Nephron (organoid): ENCODE data around the gene KRT39.

Experiments used
- H3K27ac Mint-ChIP-seq, 3 experiments: 2 replicates each; pipeline ENCODE4 v1.8.0; 2020; ENCODE audit warnings: mixed read lengths in 3 of 3, mild to moderate bottlenecking in 2 of 3, moderate library complexity in 1 of 3
- H3K27me3 Mint-ChIP-seq: 2 replicates; pipeline ENCODE4 v1.8.0; 2021; ENCODE audit warnings: low read depth, mild to moderate bottlenecking, moderate library complexity, mixed read lengths
- H3K36me3 Mint-ChIP-seq: 2 replicates; pipeline ENCODE4 v1.8.0; 2020; ENCODE audit warnings: low read depth, mixed read lengths
- H3K4me1 Mint-ChIP-seq: 2 replicates; pipeline ENCODE4 v1.8.0; 2020; ENCODE audit warnings: mixed read lengths
- H3K4me3 Mint-ChIP-seq, 3 experiments: 2 replicates each; pipeline ENCODE4 v1.8.0; 2020; ENCODE audit warnings: mild to moderate bottlenecking in 3 of 3, mixed read lengths in 3 of 3, moderate library complexity in 2 of 3
- H3K9me3 Mint-ChIP-seq: 2 replicates; pipeline ENCODE4 v1.8.0; 2020; ENCODE audit warnings: mixed read lengths
- CTCF ChIP-seq, 3 experiments: fragments of 200-600 bp; sonication (generic); IDR thresholded peaks; one replicate each; pipeline ENCODE4 v1.5.0; 2021; ENCODE audit warnings: antibody characterized with exemption in 3 of 3; ENCODE audit not compliant: unreplicated experiment in 3 of 3

KRT39 gene

GRCh38 chr17:40980117-40980516 lies 13.4 kb upstream of the KRT39 start:
- Mint-ChIP-seq H3K4me3 (peak overlapping the region in 1 of 3 experiments; percentile 14), H3K27ac (peak overlapping the region; percentile 17 to 50 (median 26)), H3K36me3 (no peaks in the 10 kb centered on the region), H3K27me3 (peaks cover 6% of the 10 kb centered on the region), H3K4me1 (peaks cover 41% of the 10 kb centered on the region), H3K9me3 (no peaks in the 10 kb centered on the region)
- TF ChIP-seq CTCF (IDR thresholded peaks at IDR 0.05; ENCODE audit: unreplicated experiment in 3 of 3): no peak

GRCh38 chr17:40978575-40979151 lies 11.9 kb upstream of the KRT39 start:
- H3K36me3 Mint-ChIP-seq: no peaks in the 10 kb centered on the region
- H3K4me3 Mint-ChIP-seq: no peak overlapping the region
- no peaks in the 10 kb centered on the region for H3K9me3 Mint-ChIP-seq
- TF ChIP-seq CTCF (IDR thresholded peaks at IDR 0.05; ENCODE audit: unreplicated experiment in 3 of 3): no peak
- H3K4me1 Mint-ChIP-seq: peaks cover 37% of the 10 kb centered on the region
- peak overlapping the region; percentile 25 to 65 (median 48) for H3K27ac Mint-ChIP-seq
- peaks cover under 1% of the 10 kb centered on the region for H3K27me3 Mint-ChIP-seq

GRCh38 chr17:40975516-40975915 lies 8.8 kb upstream of the KRT39 start:
- Mint-ChIP-seq H3K27ac (no peak overlapping the region), H3K27me3 (no peaks in the 10 kb centered on the region), H3K36me3 (no peaks in the 10 kb centered on the region), H3K4me3 (no peak overlapping the region), H3K9me3 (peaks cover 3% of the 10 kb centered on the region), H3K4me1 (peaks cover 25% of the 10 kb centered on the region)
- no peak for TF ChIP-seq CTCF (IDR thresholded peaks at IDR 0.05; ENCODE audit: unreplicated experiment in 3 of 3)

GRCh38 chr17:40974366-40974765 lies 7.6 kb upstream of the KRT39 start:
- no peaks in the 10 kb centered on the region for H3K36me3 Mint-ChIP-seq
- no peak overlapping the region for H3K4me3 Mint-ChIP-seq
- no peak for TF ChIP-seq CTCF (IDR thresholded peaks at IDR 0.05; ENCODE audit: unreplicated experiment in 3 of 3)
- peaks cover 15% of the 10 kb centered on the region for H3K4me1 Mint-ChIP-seq
- H3K9me3 Mint-ChIP-seq: peaks cover 3% of the 10 kb centered on the region
- no peaks in the 10 kb centered on the region for H3K27me3 Mint-ChIP-seq
- H3K27ac Mint-ChIP-seq: no peak overlapping the region

- Mint-ChIP-seq H3K27me3 (no peaks in the 10 kb centered on the region), H3K9me3 (peaks cover 3% of the 10 kb centered on the region), H3K4me1 (no peaks in the 10 kb centered on the region), H3K27ac (no peak overlapping the region), H3K36me3 (no peaks in the 10 kb centered on the region), H3K4me3 (no peak overlapping the region)
- TF ChIP-seq CTCF (IDR thresholded peaks at IDR 0.05; ENCODE audit: unreplicated experiment in 3 of 3): no peak
These were observed 834 bp upstream of the KRT39 start for GRCh38 chr17:40967582-40967981.

- H3K36me3 Mint-ChIP-seq: no peaks in the 10 kb centered on the region
- no peak overlapping the region for H3K4me3 Mint-ChIP-seq
- peaks cover 11% of the 10 kb centered on the region for H3K27me3 Mint-ChIP-seq
- H3K4me1 Mint-ChIP-seq: no peaks in the 10 kb centered on the region
- no peaks in the 10 kb centered on the region for H3K9me3 Mint-ChIP-seq
- no peak overlapping the region for H3K27ac Mint-ChIP-seq
- TF ChIP-seq CTCF (IDR thresholded peaks at IDR 0.05; ENCODE audit: unreplicated experiment in 3 of 3): peak; percentile 47 to 60 (median 52)
These were observed 2.9 kb downstream of the KRT39 start for GRCh38 chr17:40963838-40964237.
